CD8-positive, alpha-beta memory T cell (primary cell): ENCODE data around the gene TREX2. TPM values are rescaled to one million over a fixed set of nuclear protein-coding genes. Genes with fewer than 3 reads are reported as not detected.

ENCODE experiments used
- CTCF ChIA-PET: fragments of 350-600 bp; sonication (Branson Sonifier 250); formaldehyde crosslinking; loops from one replicate; lab custom pipeline; 2021; ENCODE audit warnings: antibody characterized with exemption; lab: Charles Lee
- POLR2A ChIA-PET: fragments of 350-600 bp; sonication (Branson Sonifier 250); formaldehyde crosslinking; loops from one replicate; lab custom pipeline; 2021; ENCODE audit warnings: antibody characterized with exemption; lab: Charles Lee
- DNase-seq, 5 donors: peaks; one replicate each; pipeline versions ENCODE4 v3.0.0 to v3.0.0-alpha.2; 2020 to 2022; ENCODE audit warnings: mixed read lengths in 1 of 5
- H3K27ac ChIP-seq: one replicate; pipeline ENCODE4 v1.7.0; 2013; ENCODE audit warnings: low read depth, mild to moderate bottlenecking, low read length, moderate library complexity
- H3K27me3 ChIP-seq: 2 replicates; pipeline ENCODE4 v1.7.0; 2013; ENCODE audit warnings: low read length, mild to moderate bottlenecking; ENCODE audit not compliant: insufficient read depth, poor library complexity, severe bottlenecking
- H3K36me3 ChIP-seq: 2 replicates; pipeline ENCODE4 v1.7.0; 2013; ENCODE audit warnings: mild to moderate bottlenecking, low read length, moderate library complexity; ENCODE audit not compliant: insufficient read depth
- H3K4me1 ChIP-seq: 2 replicates; pipeline ENCODE4 v1.7.0; 2013; ENCODE audit warnings: mild to moderate bottlenecking, low read length, moderate library complexity; ENCODE audit not compliant: insufficient read depth
- H3K4me3 ChIP-seq: 2 replicates; pipeline ENCODE4 v1.7.0; 2013; ENCODE audit warnings: mild to moderate bottlenecking, low read length
- H3K9me3 ChIP-seq: 2 replicates; pipeline ENCODE4 v1.7.0; 2013; ENCODE audit warnings: mild to moderate bottlenecking, low read length
- H3K27ac Mint-ChIP-seq, 8 donors: one replicate each; pipeline ENCODE4 v1.8.0; 2020 to 2021; ENCODE audit warnings: mixed read lengths in 8 of 8, mild to moderate bottlenecking in 6 of 8, inconsistent platforms in 3 of 8, moderate library complexity in 3 of 8
- H3K27me3 Mint-ChIP-seq, 2 donors: one replicate each; pipeline ENCODE4 v1.8.0; 2020 to 2021; ENCODE audit warnings: mixed read lengths in 2 of 2, mild to moderate bottlenecking in 1 of 2, moderate library complexity in 1 of 2
- H3K36me3 Mint-ChIP-seq, 3 donors: one replicate each; pipeline ENCODE4 v1.8.0; 2020 to 2021; ENCODE audit warnings: mixed read lengths in 3 of 3, inconsistent platforms in 1 of 3, mild to moderate bottlenecking in 1 of 3
- H3K4me1 Mint-ChIP-seq, 3 donors: one replicate each; pipeline ENCODE4 v1.8.0; 2020 to 2021; ENCODE audit warnings: mixed read lengths in 3 of 3, inconsistent platforms in 1 of 3, mild to moderate bottlenecking in 1 of 3
- H3K4me3 Mint-ChIP-seq, 7 donors: one replicate each; pipeline ENCODE4 v1.8.0; 2020 to 2021; ENCODE audit warnings: mixed read lengths in 7 of 7, mild to moderate bottlenecking in 6 of 7, moderate library complexity in 4 of 7, inconsistent platforms in 2 of 7
- H3K9me3 Mint-ChIP-seq, 5 donors: one replicate each; pipeline ENCODE4 v1.8.0; 2020 to 2022; ENCODE audit warnings: mixed read lengths in 5 of 5, mild to moderate bottlenecking in 3 of 5, moderate library complexity in 2 of 5, inconsistent platforms in 1 of 5
- polyA plus RNA-seq: library from polyadenylated mRNA; unstranded; fragments of 300-500 nt; fragmentation: Illumina TruSeq; gene quantifications from one replicate; pipeline ENCODE4 v1.2.3, GENCODE V29; 2021
- total RNA-seq, 2 experiments: library from RNA; stranded (reverse); gene quantifications; one replicate each; pipeline ENCODE4 v1.2.3, GENCODE V29; 2021

Gene TREX2
- total and polyA plus RNA-seq, 3 experiments from 2014 or later: 0.77 to 2.3 (median 1.9) TPM

DNA sequence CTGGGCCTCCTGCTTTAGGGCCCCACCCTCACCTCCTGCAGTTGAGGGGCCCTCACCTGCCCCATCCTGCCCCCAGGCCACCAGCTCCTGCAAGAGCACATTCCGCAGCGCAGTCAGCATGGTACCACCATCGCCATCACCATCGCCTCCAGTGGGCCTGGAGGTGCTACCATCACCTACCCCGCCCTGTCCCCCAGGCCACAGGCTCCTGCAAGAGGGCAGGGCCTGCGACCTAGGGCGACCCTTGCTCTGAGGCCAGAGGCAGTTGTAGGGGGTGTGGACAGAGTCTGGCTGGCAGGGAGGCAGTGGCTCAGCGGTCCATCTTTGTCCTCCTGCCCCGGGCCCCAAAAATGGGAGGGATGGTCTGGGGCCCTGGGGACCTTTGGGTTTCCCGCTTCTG lies 28.4 kb upstream of the TREX2 start:
- Mint-ChIP-seq H3K27me3 (peaks cover 0 to 4% of the 10 kb centered on the region in 2 donors), H3K4me1 (peaks cover 0 to 15% (median 12%) of the 10 kb centered on the region in 3 donors), H3K36me3 (no peaks in the 10 kb centered on the region), H3K9me3 (no peaks in the 10 kb centered on the region), H3K4me3 (peak overlapping the region in 5 of 7 donors; percentile 42 to 71 (median 47)), H3K27ac (no peak overlapping the region)
- no peak overlapping the region for H3K4me3 ChIP-seq
- no peak for DNase-seq
- H3K27ac ChIP-seq: no peak overlapping the region
- H3K36me3 ChIP-seq: no peaks in the 10 kb centered on the region
- H3K27me3 ChIP-seq: no peaks in the 10 kb centered on the region
- peaks cover 16% of the 10 kb centered on the region for H3K4me1 ChIP-seq
- no peaks in the 10 kb centered on the region for H3K9me3 ChIP-seq
- ChIA-PET POLR2A (no interaction called here), CTCF (no interaction called here)

DNA sequence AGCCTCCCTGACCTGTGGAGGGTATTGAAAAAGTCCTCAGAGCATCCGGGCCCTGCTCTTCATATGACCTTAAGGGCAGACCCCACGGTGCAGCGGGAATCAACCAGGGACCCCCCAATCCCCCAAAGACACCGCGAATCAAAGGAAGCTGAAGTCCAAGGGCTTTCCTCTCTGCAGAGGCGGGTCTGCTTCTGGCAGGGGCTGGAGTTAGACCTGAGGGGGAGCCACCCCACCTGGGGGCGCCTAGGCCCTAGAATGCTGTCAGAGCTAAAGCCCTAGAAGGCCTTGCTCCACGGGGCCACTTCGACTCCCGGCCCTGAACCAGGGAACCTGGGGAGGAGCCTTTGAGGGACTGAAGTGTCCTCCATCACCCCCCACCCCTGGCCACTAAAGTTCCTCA lies 27.3 kb upstream of the TREX2 start:
- Mint-ChIP-seq H3K27ac (peak overlapping the region in 1 of 8 donors; percentile 30), H3K4me3 (peak overlapping the region in 4 of 7 donors; percentile 32 to 62 (median 44)), H3K27me3 (peaks cover 0 to 4% of the 10 kb centered on the region in 2 donors), H3K4me1 (peaks cover 0 to 20% (median 15%) of the 10 kb centered on the region in 3 donors), H3K36me3 (no peaks in the 10 kb centered on the region), H3K9me3 (no peaks in the 10 kb centered on the region)
- CTCF ChIA-PET: interaction anchor here (4.0 kb wide), 1 partner anchor 34 kb away, joined by 31 read pairs; no protein-coding TSS in a partner anchor
- H3K36me3 ChIP-seq: no peaks in the 10 kb centered on the region
- no peaks in the 10 kb centered on the region for H3K9me3 ChIP-seq
- no peak for DNase-seq
- POLR2A ChIA-PET: no interaction called here
- no peaks in the 10 kb centered on the region for H3K27me3 ChIP-seq
- no peak overlapping the region for H3K27ac ChIP-seq
- peaks cover 16% of the 10 kb centered on the region for H3K4me1 ChIP-seq
- H3K4me3 ChIP-seq: no peak overlapping the region

DNA sequence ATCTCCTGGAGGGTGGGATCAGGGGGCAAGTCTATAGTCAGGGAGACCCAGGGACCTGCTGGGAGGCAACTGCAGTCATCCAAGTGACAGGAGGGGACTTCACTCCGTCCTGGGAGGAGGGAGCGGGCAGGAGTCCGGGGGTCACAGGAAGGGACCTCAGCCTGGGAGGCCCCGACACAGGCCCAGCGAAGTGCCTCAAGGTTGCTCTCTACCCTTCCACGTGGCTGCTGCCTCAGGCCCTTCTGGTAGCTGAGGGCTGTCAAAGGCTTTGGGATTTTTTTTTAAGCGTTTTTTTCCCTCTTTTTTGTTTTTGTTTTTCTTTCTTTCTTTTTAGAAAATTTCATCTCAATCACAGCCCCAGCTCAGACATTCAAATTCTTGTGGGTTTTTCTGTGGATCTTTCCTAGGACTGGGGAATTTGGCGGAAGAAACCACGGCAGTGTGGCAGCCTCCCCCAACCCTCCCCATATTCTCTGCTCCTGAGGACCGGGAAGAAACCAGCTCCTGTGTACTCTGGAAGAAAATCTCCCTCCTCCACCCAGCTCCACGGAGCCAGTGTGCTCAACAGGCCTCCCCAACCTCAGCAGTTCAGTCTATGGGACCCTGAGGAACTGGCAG lies 25.9 kb upstream of the TREX2 start:
- Mint-ChIP-seq H3K27me3 (peaks cover 0 to 5% of the 10 kb centered on the region in 2 donors), H3K9me3 (no peaks in the 10 kb centered on the region), H3K4me1 (peaks cover 5 to 27% (median 19%) of the 10 kb centered on the region in 3 donors), H3K27ac (peak overlapping the region in 1 of 8 donors; percentile 17), H3K36me3 (peaks cover 0 to 7% (median 0%) of the 10 kb centered on the region in 3 donors), H3K4me3 (peak overlapping the region in 1 of 7 donors; percentile 15)
- ChIA-PET CTCF (interaction anchor here (1.1 to 4.0 kb wide), 4 partner anchors 36 to 530 kb away, joined by 4 to 31 read pairs (median 8); no protein-coding TSS in a partner anchor), POLR2A (interaction anchor here (0.5 to 1.3 kb wide), 3 partner anchors 439 to 1056 kb away, joined by 3 to 5 read pairs (median 3); no protein-coding TSS in a partner anchor)
- Histone ChIP-seq H3K27ac (no peak overlapping the region), H3K9me3 (no peaks in the 10 kb centered on the region), H3K4me3 (no peak overlapping the region), H3K36me3 (no peaks in the 10 kb centered on the region), H3K27me3 (no peaks in the 10 kb centered on the region), H3K4me1 (peaks cover 16% of the 10 kb centered on the region)
- DNase-seq: no peak

DNA sequence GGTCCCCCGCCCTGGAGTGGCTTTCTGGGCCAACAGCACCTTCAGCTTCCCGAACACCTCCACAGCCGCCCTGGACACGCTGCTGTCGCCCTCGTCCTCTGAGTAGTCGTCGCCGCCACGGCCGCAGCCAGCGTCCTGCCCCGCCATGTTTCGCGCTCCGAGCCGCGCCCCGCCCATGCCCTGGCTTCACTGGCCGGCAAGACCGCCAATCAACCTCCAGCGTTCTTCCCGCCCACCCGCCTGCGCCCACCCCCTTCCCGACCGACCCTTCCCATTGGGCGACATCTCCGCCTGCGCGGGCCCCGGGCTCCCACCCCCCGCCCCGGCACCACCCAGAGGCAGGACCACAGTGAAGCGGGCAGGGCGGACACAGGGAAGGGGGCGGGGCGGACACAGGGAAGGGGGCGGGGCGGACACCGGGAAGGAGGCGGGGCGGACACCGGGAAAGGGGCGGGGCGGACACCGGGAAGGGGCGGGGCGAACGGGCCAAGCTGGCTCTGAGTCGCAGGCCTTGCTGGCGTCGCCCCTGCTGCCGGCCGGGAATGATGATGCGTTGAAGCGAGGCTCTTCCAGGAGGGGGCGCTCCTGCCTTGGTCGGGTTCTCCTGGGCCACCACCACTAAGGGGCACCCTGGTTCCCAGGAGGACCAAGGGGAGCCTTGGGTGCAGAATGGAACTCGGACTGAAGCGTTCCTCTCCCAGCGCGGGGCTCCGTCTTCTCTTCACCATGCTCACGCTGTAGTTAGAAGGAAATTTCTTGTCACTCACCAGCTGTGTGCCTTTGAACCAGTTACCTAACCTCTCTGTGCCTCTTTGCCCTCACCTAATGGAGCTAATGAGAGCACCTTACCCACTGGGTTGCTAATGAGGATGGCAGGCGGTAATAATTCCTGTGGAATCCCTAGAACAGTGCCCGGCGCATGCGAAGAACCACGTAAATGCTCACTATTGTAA lies 24.8 kb upstream of the TREX2 start, which contains the start of gene HAUS7:
Gene HAUS7 (minus strand): TSS at position 166 of the 953 bp plus-strand sequence. CDS start 19 bp downstream, at position 147.
- no peaks in the 10 kb centered on the region for H3K36me3 ChIP-seq
- H3K4me1 ChIP-seq: peaks cover 16% of the 10 kb centered on the region
- peaks cover 0 to 10% (median 0%) of the 10 kb centered on the region in 3 donors for H3K36me3 Mint-ChIP-seq
- no peaks in the 10 kb centered on the region for H3K9me3 Mint-ChIP-seq
- peak within 1 kb of the TSS; percentile 79 to 92 (median 82) for H3K4me3 Mint-ChIP-seq
- H3K9me3 ChIP-seq: no peaks in the 10 kb centered on the region
- H3K27me3 ChIP-seq: no peaks in the 10 kb centered on the region
- peak within 1 kb of the TSS; percentile 59 for H3K27ac ChIP-seq
- peak within 1 kb of the TSS; percentile 80 for H3K4me3 ChIP-seq
- H3K27ac Mint-ChIP-seq: peak within 1 kb of the TSS; percentile 45 to 91 (median 76)
- peaks cover 0 to 1% of the 10 kb centered on the region in 2 donors for H3K27me3 Mint-ChIP-seq
- ChIA-PET POLR2A (interaction anchor here (0.9 to 1.3 kb wide), 2 partner anchors 438 to 530 kb away, joined by 3 to 5 read pairs; no protein-coding TSS in a partner anchor), CTCF (interaction anchor here (0.6 to 4.0 kb wide), 6 partner anchors 37 to 529 kb away, joined by 3 to 31 read pairs (median 4); no protein-coding TSS in a partner anchor)
- DNase-seq: peak; percentile 81 to 91 (median 83)
- peaks cover 5 to 27% (median 19%) of the 10 kb centered on the region in 3 donors for H3K4me1 Mint-ChIP-seq

DNA sequence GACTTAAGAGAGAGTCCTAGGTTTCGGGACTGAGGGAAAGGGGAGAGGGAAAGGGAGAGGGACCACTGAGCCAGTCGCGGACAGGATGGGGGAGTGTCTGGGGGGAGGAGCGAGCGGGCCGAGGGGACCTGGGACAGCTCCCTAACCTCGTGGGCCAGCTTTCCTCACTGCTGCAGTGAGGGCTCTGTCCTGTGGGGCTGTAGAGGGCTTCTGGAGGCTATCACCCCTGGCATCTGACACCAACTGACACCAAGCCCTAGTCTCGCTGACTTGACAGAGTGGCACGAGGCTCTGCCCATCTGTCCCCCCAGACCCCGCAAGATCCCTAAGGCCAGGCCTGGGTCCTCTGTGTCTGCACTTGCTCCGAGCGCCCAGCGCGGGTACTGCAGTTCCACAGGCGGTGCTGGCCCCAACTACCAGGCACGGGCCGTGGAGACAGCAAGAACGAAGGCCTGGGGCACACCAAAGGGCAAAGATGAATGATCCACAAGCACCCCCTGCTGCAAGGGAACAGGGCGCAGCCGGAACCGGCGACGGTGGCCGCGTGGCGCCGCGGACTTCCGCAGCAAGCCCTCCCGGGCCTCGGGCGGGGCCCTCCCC lies 24.1 kb upstream of the TREX2 start:
- H3K4me3 Mint-ChIP-seq: peak overlapping the region; percentile 79 to 92 (median 82)
- peak overlapping the region in 6 of 8 donors; percentile 45 to 83 (median 58) for H3K27ac Mint-ChIP-seq

DNA sequence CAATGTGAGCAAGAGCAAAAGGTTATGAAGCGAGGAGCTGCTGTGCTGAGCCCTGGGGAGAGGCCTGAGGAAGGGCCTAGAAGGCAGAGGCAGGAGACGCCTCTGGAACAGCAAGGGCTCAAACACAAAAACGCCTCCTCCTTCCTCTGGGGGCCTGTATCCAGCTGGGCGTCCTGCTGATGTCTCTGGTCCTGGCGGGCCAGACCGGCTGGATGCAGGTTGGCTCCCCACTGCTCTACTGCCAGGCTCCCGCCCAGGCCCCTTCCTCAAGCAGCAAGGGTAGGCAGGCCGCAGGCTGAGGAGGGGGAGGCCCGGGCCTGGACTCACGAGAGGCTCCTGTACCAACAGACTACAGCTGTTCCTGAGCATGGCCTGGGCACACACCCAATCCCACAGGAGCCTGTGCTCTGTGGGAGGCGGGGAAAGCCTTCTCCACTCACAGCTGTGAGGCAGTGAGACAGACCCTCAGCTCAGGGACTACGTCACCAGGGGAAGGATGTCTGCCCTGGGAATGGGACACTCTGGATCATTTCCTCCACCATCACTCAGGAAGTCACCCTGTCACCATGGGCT lies 22.2 kb upstream of the TREX2 start:
- H3K27ac ChIP-seq: no peak overlapping the region
- no peaks in the 10 kb centered on the region for H3K27me3 ChIP-seq
- H3K27me3 Mint-ChIP-seq: peaks cover 0 to 3% of the 10 kb centered on the region in 2 donors
- DNase-seq: no peak
- no peak overlapping the region for H3K4me3 ChIP-seq
- peaks cover 0 to 28% (median 0%) of the 10 kb centered on the region in 3 donors for H3K36me3 Mint-ChIP-seq
- H3K27ac Mint-ChIP-seq: no peak overlapping the region
- peak overlapping the region in 2 of 7 donors; percentile 11 to 65 for H3K4me3 Mint-ChIP-seq
- no peaks in the 10 kb centered on the region for H3K9me3 Mint-ChIP-seq
- no peaks in the 10 kb centered on the region for H3K9me3 ChIP-seq
- no peaks in the 10 kb centered on the region for H3K36me3 ChIP-seq
- ChIA-PET CTCF (no interaction called here), POLR2A (interaction anchor here (0.5 kb wide), 1 partner anchor 130 kb away, joined by 3 read pairs; no protein-coding TSS in a partner anchor)
- H3K4me1 ChIP-seq: peaks cover 11% of the 10 kb centered on the region
- peaks cover 5 to 23% (median 14%) of the 10 kb centered on the region in 3 donors for H3K4me1 Mint-ChIP-seq

More for the DNA sequence above, 24.1 kb upstream of the TREX2 start:
- Histone ChIP-seq H3K9me3 (no peaks in the 10 kb centered on the region), H3K27ac (peak overlapping the region; percentile 59), H3K36me3 (no peaks in the 10 kb centered on the region), H3K4me1 (peaks cover 16% of the 10 kb centered on the region), H3K4me3 (peak overlapping the region; percentile 80), H3K27me3 (no peaks in the 10 kb centered on the region)
- Mint-ChIP-seq H3K36me3 (peaks cover 0 to 10% (median 0%) of the 10 kb centered on the region in 3 donors), H3K4me1 (peaks cover 5 to 27% (median 19%) of the 10 kb centered on the region in 3 donors), H3K27me3 (peaks cover 0 to 1% of the 10 kb centered on the region in 2 donors), H3K9me3 (no peaks in the 10 kb centered on the region)
- peak in 3 of 5 donors; percentile 5 to 51 (median 7) for DNase-seq
- CTCF ChIA-PET: interaction anchor here (0.6 to 4.0 kb wide), 5 partner anchors 9 to 529 kb away, joined by 3 to 31 read pairs (median 4); no protein-coding TSS in a partner anchor
- POLR2A ChIA-PET: no interaction called here
